ENCODE data around the gene PNLIPRP3.

PNLIPRP3 gene

GRCh38 chr10:116444527-116445142 is 17.0 kb downstream of the PNLIPRP3 start:
- peak; percentile 70 for TF ChIP-seq CTCF (IDR thresholded peaks at IDR 0.05; ENCODE audit: insufficient read depth, missing control alignments)
- no peak for FAIRE-seq
- DNase-seq (ENCODE audit: insufficient read length, low spot score): no peak

GRCh38 chr10:116450861-116451260 is 23.2 kb downstream of the PNLIPRP3 start:
- TF ChIP-seq CTCF (IDR thresholded peaks at IDR 0.05; ENCODE audit: insufficient read depth, missing control alignments): no peak
- DNase-seq (ENCODE audit: insufficient read length, low spot score) (no peak), FAIRE-seq (no peak)

- no peak for DNase-seq (ENCODE audit: insufficient read length, low spot score)
- FAIRE-seq: no peak
- no peak for TF ChIP-seq CTCF (IDR thresholded peaks at IDR 0.05; ENCODE audit: insufficient read depth, missing control alignments)
Measured at GRCh38 chr10:116451711-116452337, 24.2 kb downstream of the PNLIPRP3 start.

- FAIRE-seq (no peak), DNase-seq (ENCODE audit: insufficient read length, low spot score) (no peak)
- no peak for TF ChIP-seq CTCF (IDR thresholded peaks at IDR 0.05; ENCODE audit: insufficient read depth, missing control alignments)
Measured at GRCh38 chr10:116452338-116452720, 24.7 kb downstream of the PNLIPRP3 start.

GRCh38 chr10:116457488-116457887 is 29.8 kb downstream of the PNLIPRP3 start:
- TF ChIP-seq CTCF (IDR thresholded peaks at IDR 0.05; ENCODE audit: insufficient read depth, missing control alignments): no peak
- DNase-seq (ENCODE audit: insufficient read length, low spot score) (no peak), FAIRE-seq (no peak)

- no peak for TF ChIP-seq CTCF (IDR thresholded peaks at IDR 0.05; ENCODE audit: insufficient read depth, missing control alignments)
- no peak for FAIRE-seq
- DNase-seq (ENCODE audit: insufficient read length, low spot score): no peak
Measured at GRCh38 chr10:116460219-116460618, 32.6 kb downstream of the PNLIPRP3 start.

- DNase-seq (ENCODE audit: insufficient read length, low spot score) (no peak), FAIRE-seq (no peak)
- TF ChIP-seq CTCF (IDR thresholded peaks at IDR 0.05; ENCODE audit: insufficient read depth, missing control alignments): no peak
Measured at GRCh38 chr10:116461680-116462079, 34.0 kb downstream of the PNLIPRP3 start.
